ENCODE measurements around the gene ATG101.

Gene ATG101

DNA sequence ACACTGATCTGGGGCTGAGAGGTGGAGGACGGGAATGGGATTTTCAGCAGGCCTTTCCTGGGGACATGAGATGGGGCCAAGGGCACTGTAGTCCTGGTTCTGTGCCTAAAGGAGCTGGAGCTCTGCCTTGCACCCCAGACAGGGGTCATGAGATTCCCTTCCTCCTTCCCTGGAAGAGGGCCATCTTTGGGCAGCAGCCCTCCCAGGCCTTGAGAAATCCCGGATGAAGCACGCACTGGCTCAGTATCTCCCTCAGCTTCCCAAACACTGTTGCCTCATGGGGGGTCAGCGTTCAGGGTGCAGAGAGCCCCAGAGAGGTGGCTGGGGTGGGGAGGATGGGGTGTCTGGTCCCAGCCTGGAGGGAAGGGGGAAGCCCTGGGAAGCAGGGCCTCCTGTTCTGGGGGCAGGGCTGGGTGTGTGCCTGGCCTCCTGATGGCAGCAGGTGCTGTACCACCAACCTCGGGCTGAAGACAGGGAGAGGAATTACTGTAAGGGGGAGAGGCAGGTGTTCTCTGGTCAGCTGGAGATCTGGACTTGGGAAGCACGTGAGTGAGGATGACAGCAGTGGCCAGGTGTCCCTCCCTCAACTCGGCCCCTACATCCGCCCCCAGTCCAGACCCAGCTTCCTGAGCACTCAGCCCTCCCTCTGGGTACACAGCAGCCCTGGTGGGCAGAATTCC, 26.9 kb upstream of the ATG101 start:
- H3K9me3 ChIP-seq (ENCODE audit: control insufficient read depth, low read length): no peaks in the 10 kb centered on the region
- no peak overlapping the region for H3K27ac ChIP-seq (ENCODE audit: low read depth, low read length, severe bottlenecking)
- WGBS, 2 experiments (ENCODE audit: insufficient coverage in 2 of 2): 93 to 100% methylated on average over 3 of the region's 8 CpGs
- no peak overlapping the region for H3K4me3 ChIP-seq (ENCODE audit: extremely low read depth, insufficient read depth, low read length, poor library complexity, severe bottlenecking)
- H3K36me3 ChIP-seq (ENCODE audit: control insufficient read depth, insufficient read depth, low read length): peaks cover 59% of the 10 kb centered on the region
- H3K4me1 ChIP-seq (ENCODE audit: control insufficient read depth, insufficient read depth, low read length, poor library complexity, severe bottlenecking): peaks cover 4% of the 10 kb centered on the region

DNA sequence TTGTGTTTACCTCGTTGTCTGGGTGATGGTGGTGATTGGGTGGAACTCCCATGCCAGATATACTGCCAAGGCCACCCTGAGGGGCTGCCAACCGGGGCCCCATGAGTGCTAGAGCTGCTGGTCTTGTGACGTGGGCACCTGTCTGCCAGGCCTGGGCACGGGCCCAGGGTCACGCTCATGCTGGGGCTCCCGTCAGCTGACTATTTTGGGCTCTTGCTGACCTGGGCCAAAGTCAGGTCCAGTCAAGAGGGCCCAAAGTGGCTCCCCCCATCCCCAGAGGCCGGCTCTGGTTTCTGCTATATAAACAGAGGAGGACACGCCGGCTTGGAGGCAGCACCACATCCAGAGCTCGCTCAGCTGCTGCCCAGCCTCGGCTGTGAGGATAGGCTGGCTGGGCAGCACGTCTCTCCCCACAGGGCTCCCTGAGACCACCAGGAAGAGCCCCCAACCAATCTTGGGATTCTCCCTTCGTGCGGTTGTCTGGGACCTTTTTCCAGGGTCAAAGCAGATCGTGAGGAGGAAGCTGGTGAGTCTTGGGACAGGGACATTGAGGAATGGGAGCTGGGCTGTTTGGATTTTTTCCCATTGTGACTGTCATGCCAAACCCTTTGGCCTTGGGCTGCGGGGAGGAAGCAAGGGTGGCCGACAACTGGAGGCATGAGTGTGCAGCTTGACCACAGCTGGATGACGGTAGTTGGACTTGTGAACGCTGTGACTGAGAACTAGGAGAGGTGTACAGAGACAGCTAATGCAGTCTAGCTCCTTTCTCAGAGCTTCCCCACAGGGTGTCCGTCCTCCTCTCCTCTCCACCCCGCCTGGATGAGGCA, 26.2 kb upstream of the ATG101 start:
- H3K36me3 ChIP-seq (ENCODE audit: control insufficient read depth, insufficient read depth, low read length): peaks cover 59% of the 10 kb centered on the region
- no peaks in the 10 kb centered on the region for H3K9me3 ChIP-seq (ENCODE audit: control insufficient read depth, low read length)
- 93% methylated on average over 18 to 20 of the region's 21 CpGs for WGBS, 2 experiments (ENCODE audit: insufficient coverage in 2 of 2)
- H3K4me1 ChIP-seq (ENCODE audit: control insufficient read depth, insufficient read depth, low read length, poor library complexity, severe bottlenecking): peaks cover 4% of the 10 kb centered on the region
- H3K4me3 ChIP-seq (ENCODE audit: extremely low read depth, insufficient read depth, low read length, poor library complexity, severe bottlenecking): no peak overlapping the region
- no peak overlapping the region for H3K27ac ChIP-seq (ENCODE audit: low read depth, low read length, severe bottlenecking)

- H3K9me3 ChIP-seq (ENCODE audit: control insufficient read depth, low read length): no peaks in the 10 kb centered on the region
- 96 to 100% methylated on average over 6 to 15 of the region's 18 CpGs for WGBS, 2 experiments (ENCODE audit: insufficient coverage in 2 of 2)
Observed at GRCh38 chr12:52044292-52044983, 25.3 kb upstream of the ATG101 start.

DNA sequence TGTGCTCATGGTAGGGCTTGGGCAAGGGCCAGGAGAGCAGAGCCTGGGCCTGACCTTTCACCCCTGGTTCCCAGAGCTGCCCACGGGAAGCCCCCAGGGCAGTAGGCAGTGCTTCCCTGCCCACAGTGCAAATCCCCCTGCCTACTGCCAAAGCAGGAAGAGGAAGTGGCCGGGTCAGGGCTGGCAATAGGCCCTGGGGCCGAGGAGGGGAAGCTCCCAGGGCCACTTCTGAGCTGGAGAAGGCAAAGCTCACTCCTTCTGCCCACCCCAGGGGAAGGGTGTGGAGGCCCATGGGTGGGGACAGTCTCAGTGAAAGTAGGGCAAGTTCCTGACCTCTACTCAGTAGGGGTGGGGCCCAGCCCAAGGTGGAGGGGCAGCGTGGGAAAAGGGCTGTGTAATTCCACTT, 24.0 kb upstream of the ATG101 start:
- Histone ChIP-seq H3K4me3 (ENCODE audit: extremely low read depth, insufficient read depth, low read length, poor library complexity, severe bottlenecking) (no peak overlapping the region), H3K27ac (ENCODE audit: low read depth, low read length, severe bottlenecking) (no peak overlapping the region), H3K9me3 (ENCODE audit: control insufficient read depth, low read length) (no peaks in the 10 kb centered on the region), H3K4me1 (ENCODE audit: control insufficient read depth, insufficient read depth, low read length, poor library complexity, severe bottlenecking) (peaks cover 14% of the 10 kb centered on the region), H3K36me3 (ENCODE audit: control insufficient read depth, insufficient read depth, low read length) (peaks cover 56% of the 10 kb centered on the region)
- WGBS, 2 experiments (ENCODE audit: insufficient coverage in 2 of 2): 50 to 67% methylated on average over 1 of the region's 4 CpGs

More at GRCh38 chr12:52044292-52044983, 25.3 kb upstream of the ATG101 start:
- Histone ChIP-seq H3K4me1 (ENCODE audit: control insufficient read depth, insufficient read depth, low read length, poor library complexity, severe bottlenecking) (peaks cover 4% of the 10 kb centered on the region), H3K36me3 (ENCODE audit: control insufficient read depth, insufficient read depth, low read length) (peaks cover 59% of the 10 kb centered on the region), H3K4me3 (ENCODE audit: extremely low read depth, insufficient read depth, low read length, poor library complexity, severe bottlenecking) (no peak overlapping the region), H3K27ac (ENCODE audit: low read depth, low read length, severe bottlenecking) (no peak overlapping the region)

GRCh38 chr12:52046859-52047258, 22.9 kb upstream of the ATG101 start:
- Histone ChIP-seq H3K9me3 (ENCODE audit: control insufficient read depth, low read length) (no peaks in the 10 kb centered on the region), H3K36me3 (ENCODE audit: control insufficient read depth, insufficient read depth, low read length) (peaks cover 48% of the 10 kb centered on the region), H3K27ac (ENCODE audit: low read depth, low read length, severe bottlenecking) (no peak overlapping the region), H3K4me1 (ENCODE audit: control insufficient read depth, insufficient read depth, low read length, poor library complexity, severe bottlenecking) (peaks cover 16% of the 10 kb centered on the region), H3K4me3 (ENCODE audit: extremely low read depth, insufficient read depth, low read length, poor library complexity, severe bottlenecking) (no peak overlapping the region)
- 90 to 100% methylated on average over 4 to 5 of the region's 7 CpGs for WGBS, 2 experiments (ENCODE audit: insufficient coverage in 2 of 2)

DNA sequence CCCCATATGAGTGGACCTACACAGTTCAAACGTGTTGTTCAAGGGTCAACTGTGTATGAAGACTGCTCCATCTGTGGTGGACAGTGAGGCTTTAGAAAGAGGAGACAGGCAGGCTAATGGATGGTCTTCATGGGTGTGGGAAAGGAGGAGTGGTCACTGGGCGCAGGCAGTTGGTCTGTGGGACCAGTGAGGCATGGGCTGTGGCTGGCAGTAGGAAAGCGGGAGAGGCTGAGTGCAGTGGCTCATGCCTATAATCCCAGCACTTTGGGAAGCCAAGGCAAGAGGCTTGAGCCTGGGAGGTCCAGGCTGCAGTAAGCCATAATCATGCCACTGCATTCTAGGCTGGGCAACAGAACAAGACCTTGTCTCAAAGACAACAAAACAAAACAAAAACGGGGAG, 20.5 kb upstream of the ATG101 start:
- no peak overlapping the region for H3K4me3 ChIP-seq (ENCODE audit: extremely low read depth, insufficient read depth, low read length, poor library complexity, severe bottlenecking)
- H3K36me3 ChIP-seq (ENCODE audit: control insufficient read depth, insufficient read depth, low read length): peaks cover 31% of the 10 kb centered on the region
- WGBS, 2 experiments (ENCODE audit: insufficient coverage in 2 of 2): 78 to 87% methylated on average over 3 to 4 of the region's 4 CpGs
- H3K27ac ChIP-seq (ENCODE audit: low read depth, low read length, severe bottlenecking): no peak overlapping the region
- peaks cover 18% of the 10 kb centered on the region for H3K4me1 ChIP-seq (ENCODE audit: control insufficient read depth, insufficient read depth, low read length, poor library complexity, severe bottlenecking)
- H3K9me3 ChIP-seq (ENCODE audit: control insufficient read depth, low read length): no peaks in the 10 kb centered on the region

GRCh38 chr12:52049688-52050087, 20.1 kb upstream of the ATG101 start:
- Histone ChIP-seq H3K36me3 (ENCODE audit: control insufficient read depth, insufficient read depth, low read length) (peaks cover 30% of the 10 kb centered on the region), H3K4me3 (ENCODE audit: extremely low read depth, insufficient read depth, low read length, poor library complexity, severe bottlenecking) (no peak overlapping the region), H3K27ac (ENCODE audit: low read depth, low read length, severe bottlenecking) (no peak overlapping the region), H3K9me3 (ENCODE audit: control insufficient read depth, low read length) (no peaks in the 10 kb centered on the region), H3K4me1 (ENCODE audit: control insufficient read depth, insufficient read depth, low read length, poor library complexity, severe bottlenecking) (peaks cover 18% of the 10 kb centered on the region)
- 94% methylated on average over 3 to 5 of the region's 5 CpGs for WGBS, 2 experiments (ENCODE audit: insufficient coverage in 2 of 2)

GRCh38 chr12:52050116-52050757, 19.5 kb upstream of the ATG101 start:
- Histone ChIP-seq H3K27ac (ENCODE audit: low read depth, low read length, severe bottlenecking) (peak overlapping the region; percentile 96), H3K9me3 (ENCODE audit: control insufficient read depth, low read length) (no peaks in the 10 kb centered on the region), H3K4me3 (ENCODE audit: extremely low read depth, insufficient read depth, low read length, poor library complexity, severe bottlenecking) (peak overlapping the region; percentile 46), H3K4me1 (ENCODE audit: control insufficient read depth, insufficient read depth, low read length, poor library complexity, severe bottlenecking) (peaks cover 18% of the 10 kb centered on the region), H3K36me3 (ENCODE audit: control insufficient read depth, insufficient read depth, low read length) (peaks cover 35% of the 10 kb centered on the region)
- 19 to 24% methylated on average over 12 of the region's 16 CpGs for WGBS, 2 experiments (ENCODE audit: insufficient coverage in 2 of 2)

GRCh38 chr12:52050758-52051541, 18.8 kb upstream of the ATG101 start, which contains the start of gene NR4A1:
Gene NR4A1, plus strand, starts transcription at chr12:52051442. Its CDS starts 2,887 bp downstream, at chr12:52054329.
- Histone ChIP-seq H3K27ac (ENCODE audit: low read depth, low read length, severe bottlenecking) (peak within 1 kb of the TSS; percentile 96), H3K4me1 (ENCODE audit: control insufficient read depth, insufficient read depth, low read length, poor library complexity, severe bottlenecking) (peaks cover 15% of the 10 kb centered on the region), H3K9me3 (ENCODE audit: control insufficient read depth, low read length) (no peaks in the 10 kb centered on the region), H3K4me3 (ENCODE audit: extremely low read depth, insufficient read depth, low read length, poor library complexity, severe bottlenecking) (peak within 1 kb of the TSS; percentile 46), H3K36me3 (ENCODE audit: control insufficient read depth, insufficient read depth, low read length) (peaks cover 33% of the 10 kb centered on the region)
- 1% methylated on average over 56 to 64 of the region's 77 CpGs for WGBS, 2 experiments (ENCODE audit: insufficient coverage in 2 of 2)

Measured in mesodermal cell (in vitro differentiated cells).